HG02623 (cell line): ENCODE results near the gene ELOVL3.

ENCODE experiments used
- ATAC-seq: cut with Tn5 transposase; IDR thresholded peaks from one replicate; pipeline ENCODE4 v1.9.1; 2021; ENCODE audit warnings: moderate library complexity; ENCODE audit not compliant: unreplicated experiment

Gene ELOVL3

GRCh38 chr10:102226542-102226870 lies 407 bp downstream of the ELOVL3 start:
- no peak for ATAC-seq

GRCh38 chr10:102227050-102227449 lies 951 bp downstream of the ELOVL3 start:
- ATAC-seq: no peak

- peak; percentile 49 for ATAC-seq
Measured at GRCh38 chr10:102229810-102230263, 3.7 kb downstream of the ELOVL3 start.

- no peak for ATAC-seq
Measured at GRCh38 chr10:102230264-102230860, 4.3 kb downstream of the ELOVL3 start.

- ATAC-seq: no peak
Measured at GRCh38 chr10:102230861-102231356, 4.8 kb downstream of the ELOVL3 start.

GRCh38 chr10:102231357-102232318 lies 5.5 kb downstream of the ELOVL3 start:
- ATAC-seq: no peak

- no peak for ATAC-seq
Measured at GRCh38 chr10:102233997-102234396, 7.9 kb downstream of the ELOVL3 start.

GRCh38 chr10:102234888-102235597 lies 8.9 kb downstream of the ELOVL3 start:
- no peak for ATAC-seq

- ATAC-seq: no peak
Measured at GRCh38 chr10:102235598-102235920, 9.5 kb downstream of the ELOVL3 start.

- ATAC-seq: no peak
Measured at GRCh38 chr10:102236006-102236405, 9.9 kb downstream of the ELOVL3 start.

- no peak for ATAC-seq
Measured at GRCh38 chr10:102237711-102238252, 11.7 kb downstream of the ELOVL3 start.

GRCh38 chr10:102240467-102241031 lies 14.4 kb downstream of the ELOVL3 start:
- ATAC-seq: no peak

- ATAC-seq: no peak
Measured at GRCh38 chr10:102241032-102241443, 14.9 kb downstream of the ELOVL3 start.

GRCh38 chr10:102241444-102242117 lies 15.5 kb downstream of the ELOVL3 start, which contains the start of gene PITX3:
Gene PITX3 (minus strand): TSS chr10:102241512. CDS start chr10:102232080, 9,432 bp downstream.
- ATAC-seq: no peak

- ATAC-seq: no peak
Measured at GRCh38 chr10:102242118-102242485, 16.0 kb downstream of the ELOVL3 start.

- ATAC-seq: no peak
Measured at GRCh38 chr10:102243309-102243708, 17.2 kb downstream of the ELOVL3 start.

GRCh38 chr10:102245082-102245931 lies 19.2 kb downstream of the ELOVL3 start, which contains the start of gene GBF1:
Gene GBF1 (plus strand): TSS chr10:102245532. CDS start chr10:102258939, 13,407 bp downstream.
- ATAC-seq: peak; percentile 84

- no peak for ATAC-seq
Measured at GRCh38 chr10:102245932-102246251, 19.8 kb downstream of the ELOVL3 start.

GRCh38 chr10:102246261-102246660 lies 20.2 kb downstream of the ELOVL3 start:
- no peak for ATAC-seq
